ENCODE measurements around the gene TMEM220.

Gene TMEM220

DNA sequence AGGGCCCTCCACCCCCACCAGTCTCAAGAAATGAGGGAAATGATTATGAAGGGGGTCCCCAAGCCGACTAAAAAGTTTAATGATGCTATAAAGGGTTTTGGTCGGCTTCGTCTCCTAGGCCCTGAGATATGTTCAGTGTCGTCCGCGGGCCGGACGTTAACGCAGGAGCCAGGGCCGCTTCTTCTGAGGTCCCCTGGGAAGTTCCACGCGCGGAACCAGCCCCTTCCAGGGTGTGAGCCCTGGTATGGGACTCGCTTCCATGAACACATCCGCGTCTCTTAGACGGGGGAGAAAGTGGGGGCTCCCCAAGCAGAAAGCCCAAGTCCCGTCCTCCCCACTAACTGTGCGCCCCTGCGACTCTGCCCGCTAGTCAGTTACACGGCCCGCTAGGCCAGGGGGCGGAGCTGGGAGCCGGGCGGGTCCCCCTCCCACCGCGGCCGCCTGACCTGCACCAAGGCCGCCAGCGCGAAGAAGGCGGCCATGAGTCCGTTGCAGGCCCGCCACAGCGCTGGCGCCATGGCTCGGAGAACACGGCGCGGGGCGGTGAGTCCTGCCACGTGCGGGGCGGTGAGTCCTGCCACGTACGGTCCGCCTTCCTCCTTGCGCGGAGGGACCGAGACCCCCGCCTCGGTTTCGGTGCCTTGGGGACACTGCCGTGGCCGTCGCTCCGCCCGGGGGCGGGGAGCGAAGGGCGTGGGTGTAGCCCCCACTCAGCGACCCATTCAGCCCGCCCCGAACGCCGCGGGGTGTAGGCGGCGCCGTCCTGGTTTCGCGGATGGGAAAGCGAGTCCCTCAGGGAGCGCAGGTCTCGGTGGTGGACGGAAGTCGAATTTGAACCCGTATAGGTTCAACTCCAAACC lies at the start of gene TMEM220:
TSS of gene TMEM220 (minus strand) at position 690 of the 860 bp plus-strand sequence. CDS start at position 518, 172 bp downstream.
- FAIRE-seq: no peak

GRCh38 chr17:10779609-10780008 lies 49.8 kb upstream of the TMEM220 start:
- no peak for FAIRE-seq

- no peak for FAIRE-seq
Measured at GRCh38 chr17:10777890-10778289, 48.1 kb upstream of the TMEM220 start.

DNA sequence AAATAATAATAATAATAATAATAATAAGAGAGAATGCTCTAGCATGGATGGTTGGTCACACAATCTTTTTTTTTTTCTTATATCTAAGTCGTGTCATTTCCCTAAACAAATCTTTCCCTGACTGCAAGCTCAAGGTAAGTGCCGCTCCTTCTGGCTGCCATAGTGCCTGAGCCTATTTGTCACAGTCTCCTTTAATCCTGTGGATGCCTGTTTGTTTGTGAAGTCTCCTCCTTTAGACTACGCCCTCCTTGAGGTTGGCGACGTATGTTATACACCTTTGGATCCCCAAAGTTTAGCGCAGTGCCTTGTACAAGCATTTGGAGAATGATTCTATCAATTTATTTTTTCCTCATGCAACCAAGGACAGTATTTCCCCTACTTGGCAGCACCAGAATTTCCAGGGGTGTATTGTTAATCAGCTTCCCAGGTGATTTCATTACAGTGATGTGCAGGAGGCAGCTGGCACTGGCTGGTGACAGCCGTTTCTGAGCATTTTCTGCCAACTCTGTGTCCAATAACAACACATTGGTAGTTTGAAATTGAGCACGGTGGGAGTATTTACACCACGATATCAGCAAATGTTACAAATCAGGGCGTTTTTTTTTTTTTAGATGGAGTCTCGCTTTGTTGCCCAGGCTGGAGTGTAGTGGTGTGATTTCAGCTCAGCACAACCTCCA lies 47.4 kb upstream of the TMEM220 start:
- FAIRE-seq: no peak

DNA sequence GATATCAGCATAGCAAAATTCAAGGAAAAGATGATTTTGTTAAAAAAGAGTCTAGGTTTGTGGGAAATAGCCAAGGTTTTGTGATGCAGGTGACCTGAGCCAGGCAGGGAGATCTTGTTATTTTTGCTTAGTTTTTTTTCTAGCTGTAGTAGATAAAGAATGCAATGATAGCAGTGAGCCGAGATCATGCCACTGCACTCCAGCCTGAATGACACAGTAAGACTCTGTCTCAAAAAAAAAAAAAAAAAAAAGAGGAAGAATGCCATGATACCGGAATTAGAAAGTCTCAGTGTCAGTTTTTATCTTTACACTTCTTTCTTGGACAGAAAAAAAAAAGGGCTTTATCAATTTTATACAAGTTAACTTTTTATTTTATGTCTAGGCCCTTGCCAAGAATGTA lies 46.6 kb upstream of the TMEM220 start:
- FAIRE-seq: no peak

DNA sequence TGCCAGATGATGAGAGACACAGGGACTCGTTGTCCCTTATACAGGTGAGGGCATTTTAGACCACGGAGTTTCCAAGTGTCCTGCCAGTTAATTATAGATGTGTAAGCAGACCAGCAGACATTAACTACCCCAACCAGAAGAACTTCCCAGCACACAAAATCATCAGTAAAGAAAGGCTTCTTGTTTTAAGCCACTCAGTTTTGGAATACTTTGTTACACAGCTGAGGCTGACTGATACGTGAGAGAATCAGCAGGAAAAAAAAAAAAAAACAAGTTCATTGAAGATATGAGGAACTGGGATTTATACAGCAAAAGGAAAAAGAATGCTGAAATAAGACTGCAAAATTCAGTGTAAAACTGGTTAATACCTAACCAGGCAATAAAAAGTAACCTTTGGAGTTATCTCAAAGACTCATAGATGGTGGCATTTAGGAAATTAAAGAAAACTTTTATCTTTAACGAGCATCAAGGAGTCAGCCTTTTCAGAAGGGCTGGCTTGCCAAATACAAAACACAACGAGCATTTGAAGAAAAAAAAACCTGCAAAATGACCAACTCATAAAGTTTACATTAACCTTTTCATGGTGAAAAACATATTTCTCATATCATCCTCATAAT lies 46.0 kb upstream of the TMEM220 start:
- FAIRE-seq: no peak

DNA sequence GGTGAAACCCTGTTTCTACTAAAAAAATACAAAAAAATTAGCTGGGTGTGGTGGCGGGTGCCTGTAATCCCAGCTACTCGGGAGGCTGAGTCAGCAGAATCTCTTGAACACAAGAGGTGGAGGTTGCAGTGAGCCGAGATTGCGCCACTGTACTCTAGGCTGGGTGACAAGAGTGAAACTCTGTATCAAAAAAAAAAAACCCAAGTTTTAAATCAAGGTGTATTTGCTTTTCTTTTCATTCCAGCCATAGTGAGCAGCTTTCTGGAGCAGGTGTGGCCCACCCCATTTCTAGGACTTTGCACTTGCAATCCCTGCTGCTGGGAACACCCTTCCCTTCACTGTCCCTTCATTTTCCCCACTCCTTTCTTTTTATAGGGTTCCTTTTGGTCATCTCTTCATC lies 45.2 kb upstream of the TMEM220 start:
- FAIRE-seq: no peak

DNA sequence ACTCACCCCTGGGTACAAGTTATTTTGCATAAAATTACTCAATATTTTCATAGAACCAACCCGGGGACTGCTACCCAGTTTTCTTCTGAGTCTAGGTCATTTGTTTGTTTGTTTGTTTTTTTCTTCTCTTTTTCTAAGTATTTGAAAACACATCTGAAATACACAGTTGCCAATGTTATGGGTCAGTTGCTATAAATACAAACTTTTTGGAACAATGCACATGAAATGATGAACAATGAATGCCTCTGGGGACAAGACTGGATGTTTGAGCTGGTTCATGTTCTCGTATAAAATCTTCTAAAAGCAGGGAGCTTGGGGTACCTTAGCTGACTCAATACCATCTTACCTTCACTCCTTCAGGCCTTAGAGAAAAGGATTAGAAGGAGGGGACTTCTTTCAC lies 43.6 kb upstream of the TMEM220 start:
- no peak for FAIRE-seq

DNA sequence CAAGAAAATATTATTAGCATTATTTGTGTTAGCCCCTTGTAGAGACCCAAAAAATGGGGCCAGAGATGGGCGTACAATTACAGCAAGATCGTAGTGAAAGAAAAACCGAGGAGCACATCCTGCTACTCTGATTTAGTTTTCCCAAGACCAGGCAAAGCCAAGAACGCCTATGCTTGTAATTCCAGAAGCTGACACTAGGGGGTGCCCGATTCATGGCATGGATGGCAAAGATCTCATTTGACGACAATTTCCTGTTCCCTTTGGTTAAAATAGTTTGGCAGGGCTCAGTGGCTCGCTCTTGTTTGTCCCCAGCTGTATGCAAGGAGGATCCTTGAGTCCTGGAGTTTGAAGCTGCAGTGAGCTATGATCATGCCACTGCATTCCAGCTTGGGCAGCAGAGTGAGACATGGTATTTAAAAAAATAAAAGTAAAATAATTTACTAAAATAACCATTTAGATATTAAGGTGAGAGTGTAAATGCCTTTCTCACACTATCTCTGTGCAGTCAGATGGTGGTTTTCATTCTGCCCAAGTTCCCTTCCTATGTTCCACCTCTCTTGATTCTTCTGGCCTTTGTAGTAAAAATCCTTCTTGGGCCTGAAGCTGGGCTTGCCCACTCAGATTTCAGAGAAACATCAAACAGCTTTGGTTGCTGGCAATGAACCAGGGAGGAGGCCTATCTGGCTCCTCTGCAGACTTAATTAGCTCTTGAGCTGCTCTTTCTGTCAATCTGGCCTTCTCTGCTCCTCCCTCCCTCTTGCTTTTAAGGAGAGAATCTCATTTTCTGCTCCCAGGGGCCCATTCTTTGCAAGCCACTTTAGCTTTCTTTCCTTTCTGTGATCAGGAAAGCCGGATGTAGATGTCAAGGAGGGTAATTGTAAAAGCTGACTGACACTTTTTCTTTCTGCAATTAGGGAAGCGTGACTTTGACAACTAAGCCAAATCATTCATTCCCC lies 42.9 kb upstream of the TMEM220 start:
- FAIRE-seq: no peak

- no peak for FAIRE-seq
Measured at GRCh38 chr17:10771148-10771547, 41.3 kb upstream of the TMEM220 start.

GRCh38 chr17:10769840-10770239 lies 40.0 kb upstream of the TMEM220 start:
- no peak for FAIRE-seq

DNA sequence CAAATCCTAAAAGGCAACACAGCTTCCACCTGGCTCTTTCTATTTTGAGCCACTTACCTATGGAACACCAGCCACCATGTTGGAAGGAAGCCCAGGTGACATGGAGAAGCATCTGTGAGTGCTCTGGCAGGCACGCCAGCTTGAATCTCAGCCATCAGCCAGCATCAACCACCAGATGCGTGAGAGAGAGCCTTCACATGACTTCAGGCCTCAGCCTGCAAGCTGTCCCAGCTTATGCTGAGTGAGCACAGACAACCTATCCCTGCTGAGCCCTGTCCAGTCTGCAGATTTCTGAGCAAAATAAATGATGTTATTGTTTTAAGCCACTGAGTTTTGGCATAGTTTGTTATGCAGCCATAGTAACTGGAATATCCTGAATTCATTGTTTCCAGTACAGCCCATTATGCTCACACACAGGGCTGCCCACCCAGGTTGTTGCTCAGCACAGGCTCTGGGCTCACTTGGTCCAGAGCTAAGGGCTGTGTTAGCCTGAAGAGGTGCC lies 39.0 kb upstream of the TMEM220 start:
- no peak for FAIRE-seq

DNA sequence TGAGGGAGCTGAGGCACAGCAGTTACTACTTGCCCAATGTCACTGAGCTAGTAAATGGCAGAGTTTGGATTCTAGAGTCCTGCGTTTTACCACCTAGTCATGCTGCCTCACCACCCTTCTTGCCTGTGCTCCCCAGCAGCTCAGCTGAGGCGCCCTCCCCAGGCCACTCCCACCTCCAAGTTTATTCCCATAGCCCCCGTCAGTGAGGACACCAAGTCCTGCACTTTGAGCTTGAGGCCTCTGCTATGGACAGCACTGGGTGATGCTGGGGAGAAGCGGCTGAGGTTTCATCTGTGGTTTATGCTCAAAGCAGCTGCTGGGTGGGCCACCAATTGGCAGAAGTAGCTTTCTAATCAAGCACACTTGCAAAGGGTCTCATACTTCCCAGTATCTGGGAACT lies 37.4 kb upstream of the TMEM220 start:
- FAIRE-seq: no peak

DNA sequence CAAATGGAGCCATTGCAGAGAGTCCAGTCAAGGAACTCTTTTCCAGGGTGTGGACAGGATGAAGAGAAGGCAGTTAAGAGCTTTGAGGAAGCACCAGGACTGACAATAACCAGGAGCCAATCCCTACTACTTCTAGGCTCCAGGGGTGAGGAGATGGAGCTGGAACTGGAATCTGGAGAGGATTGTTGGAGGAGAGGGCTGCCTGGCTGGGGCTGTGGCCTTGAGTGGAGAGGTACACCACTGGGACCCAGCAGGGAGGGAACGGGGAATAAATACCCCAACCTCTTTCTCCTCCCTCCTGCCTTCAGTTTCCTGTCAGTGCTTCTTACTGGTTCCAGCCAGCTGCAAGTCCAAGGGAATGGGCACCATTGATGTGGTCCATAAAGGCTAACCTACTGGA lies 32.2 kb upstream of the TMEM220 start:
- FAIRE-seq: no peak

- no peak for FAIRE-seq
Measured at GRCh38 chr17:10761281-10761680, 31.5 kb upstream of the TMEM220 start.

DNA sequence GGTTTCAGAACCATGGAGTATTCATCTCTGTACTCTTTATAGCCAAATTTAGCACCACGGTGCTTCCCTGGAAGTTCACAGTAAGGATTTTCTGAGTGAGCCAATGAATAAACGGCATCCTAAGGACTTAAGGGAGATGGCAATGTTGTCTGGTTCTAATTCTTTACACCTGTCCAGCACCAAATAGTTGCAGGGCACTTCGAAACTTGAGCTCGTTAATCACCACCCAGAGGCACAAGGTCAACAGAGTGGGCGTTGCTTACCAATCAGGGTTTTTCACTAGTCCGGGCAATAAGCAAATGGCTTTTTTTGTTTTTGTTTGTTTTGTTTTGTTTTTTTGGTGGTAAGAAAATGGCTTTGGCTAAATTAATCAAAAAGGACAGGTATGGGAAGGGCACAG lies 28.2 kb upstream of the TMEM220 start:
- no peak for FAIRE-seq

DNA sequence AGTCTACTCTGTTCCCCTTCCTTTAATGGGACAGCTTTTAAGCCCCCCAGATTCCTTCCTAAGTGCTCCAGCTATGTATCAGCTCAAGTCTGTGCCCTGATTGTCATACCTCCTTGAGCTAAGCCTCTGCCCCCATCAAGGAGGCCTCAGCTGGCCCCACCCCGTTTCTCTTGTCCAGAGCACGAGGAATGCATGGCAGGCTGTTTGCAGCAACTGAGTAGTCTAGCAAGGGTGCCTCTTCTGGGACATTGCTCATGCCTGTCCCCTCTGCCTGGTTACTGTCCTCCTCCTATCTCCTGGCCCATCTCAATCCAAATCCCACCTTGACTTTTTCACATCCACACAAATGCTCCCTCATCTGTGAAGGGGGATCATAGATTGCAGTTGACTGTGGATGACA lies 27.8 kb upstream of the TMEM220 start:
- no peak for FAIRE-seq

DNA sequence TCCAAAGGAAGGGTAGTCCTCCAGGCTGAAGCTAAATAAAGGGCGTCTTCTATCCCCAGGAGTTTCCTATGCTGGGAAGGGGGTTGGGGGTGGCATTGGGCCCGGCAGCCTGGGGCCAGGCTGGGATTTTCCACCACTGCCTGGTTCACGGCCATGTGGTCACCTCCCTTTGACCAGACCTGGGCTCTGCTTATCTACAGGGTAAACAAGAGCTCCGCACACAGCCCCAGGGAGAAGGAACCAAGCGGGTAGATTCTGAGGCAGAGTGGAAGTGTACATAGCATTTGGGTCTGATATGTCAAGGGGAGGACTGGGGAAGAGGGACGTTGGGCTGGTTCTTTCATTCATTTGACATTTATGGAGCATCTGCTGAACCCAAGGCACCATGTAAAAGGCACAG lies 27.2 kb upstream of the TMEM220 start:
- FAIRE-seq: no peak

- FAIRE-seq: no peak
Measured at GRCh38 chr17:10756619-10757018, 26.8 kb upstream of the TMEM220 start.

- no peak for FAIRE-seq
Measured at GRCh38 chr17:10756185-10756584, 26.4 kb upstream of the TMEM220 start.

DNA sequence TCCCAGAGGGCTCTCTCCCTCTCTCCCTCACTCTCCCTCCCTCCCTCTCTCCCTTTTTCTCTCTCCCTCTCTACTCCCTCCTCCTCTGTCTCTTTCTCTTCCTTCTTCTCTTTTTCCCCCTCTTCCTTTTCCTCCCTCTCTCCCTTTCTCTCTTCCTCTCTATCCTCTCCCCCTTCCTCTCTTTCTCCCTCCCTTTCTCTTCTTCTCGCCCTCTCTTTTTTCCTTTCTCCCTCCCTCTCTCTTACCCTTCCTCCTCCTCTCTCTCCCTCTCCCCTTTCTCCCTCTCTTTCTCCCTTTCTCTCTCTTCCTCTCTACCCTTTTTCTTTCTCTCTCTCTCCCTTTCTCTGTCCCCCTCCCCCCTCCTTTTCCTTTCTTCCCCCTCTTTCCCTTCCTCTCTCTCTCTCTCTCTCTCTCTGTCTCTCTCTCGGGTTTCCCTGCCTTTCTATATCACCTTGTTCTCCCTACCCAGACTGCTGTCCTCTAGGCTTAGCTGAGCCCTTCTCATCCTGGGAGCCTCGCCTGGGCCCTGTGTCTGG lies 25.8 kb upstream of the TMEM220 start:
- no peak for FAIRE-seq

All from endometrium (tissue), 2 donors.